OCI-M2 (cell line): ENCODE data around the gene CIZ1.
"Not testable (repeated sequence)": the region's sequence is repeated elsewhere in the genome, so short reads cannot be mapped to it uniquely, and the experiment has no call there.

Source experiments
- DNase-seq: peaks from one replicate; lab custom pipeline; 2025; ENCODE audit not compliant: unreplicated experiment; lab: John Stamatoyannopoulos, UW

CIZ1 gene

DNA sequence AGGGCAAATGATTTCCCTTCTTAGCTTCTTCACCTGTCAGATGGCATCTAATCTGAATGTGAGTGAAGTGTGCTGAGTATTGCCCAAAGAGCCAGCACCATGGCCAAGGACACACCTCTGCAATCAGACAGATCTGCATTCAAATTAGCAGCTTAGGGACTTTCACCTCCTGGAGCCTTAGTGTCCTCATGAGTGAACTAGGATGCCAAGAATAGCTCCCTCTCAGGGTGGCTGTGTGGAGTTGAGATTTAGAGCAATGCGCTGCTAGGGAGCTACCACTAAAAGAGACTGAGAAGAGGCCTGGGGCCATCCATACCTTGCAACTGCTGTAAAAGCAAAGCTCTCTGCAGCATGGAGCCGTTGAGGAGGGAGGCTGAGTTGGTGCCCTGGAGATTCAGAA lies 1.4 kb downstream of the CIZ1 start:
- no peak for DNase-seq

DNA sequence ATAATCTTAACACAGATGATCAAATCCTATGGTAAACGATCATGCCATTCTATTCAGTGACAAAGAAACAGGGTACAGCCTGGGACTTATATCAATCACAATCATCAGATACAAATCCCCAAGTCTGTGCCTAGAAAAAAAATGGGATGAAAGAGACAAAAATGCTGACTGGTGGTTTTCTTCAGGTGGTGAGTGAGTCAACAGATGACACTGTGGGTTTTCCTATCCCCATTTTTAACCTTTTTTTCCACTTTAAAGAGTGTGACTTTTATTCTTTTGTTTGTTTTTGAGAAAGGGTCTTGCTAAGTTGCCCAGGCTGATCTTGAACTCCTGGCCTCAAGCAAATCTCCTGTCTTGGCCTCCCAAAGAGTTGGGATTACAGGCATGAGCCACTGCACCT lies 3.2 kb downstream of the CIZ1 start:
- DNase-seq: no peak

DNA sequence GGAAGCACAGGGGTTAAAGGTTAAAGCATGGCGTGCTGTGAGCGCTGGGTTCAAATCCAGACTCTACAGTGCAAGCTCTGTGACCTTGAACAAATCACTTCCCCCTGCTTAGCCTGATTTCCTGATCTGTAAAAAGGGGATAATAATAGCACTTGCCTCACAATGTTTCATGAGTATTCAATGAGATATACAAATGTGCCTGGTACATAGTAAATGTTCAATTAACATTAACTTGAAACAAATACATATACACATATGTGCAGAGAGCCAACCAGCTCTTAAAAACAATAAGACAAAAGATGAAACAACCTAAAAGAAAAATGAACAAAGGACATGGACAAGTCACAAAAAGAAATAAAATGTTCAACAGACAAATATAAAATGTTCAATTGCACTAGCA lies 4.0 kb downstream of the CIZ1 start:
- no peak for DNase-seq

DNA sequence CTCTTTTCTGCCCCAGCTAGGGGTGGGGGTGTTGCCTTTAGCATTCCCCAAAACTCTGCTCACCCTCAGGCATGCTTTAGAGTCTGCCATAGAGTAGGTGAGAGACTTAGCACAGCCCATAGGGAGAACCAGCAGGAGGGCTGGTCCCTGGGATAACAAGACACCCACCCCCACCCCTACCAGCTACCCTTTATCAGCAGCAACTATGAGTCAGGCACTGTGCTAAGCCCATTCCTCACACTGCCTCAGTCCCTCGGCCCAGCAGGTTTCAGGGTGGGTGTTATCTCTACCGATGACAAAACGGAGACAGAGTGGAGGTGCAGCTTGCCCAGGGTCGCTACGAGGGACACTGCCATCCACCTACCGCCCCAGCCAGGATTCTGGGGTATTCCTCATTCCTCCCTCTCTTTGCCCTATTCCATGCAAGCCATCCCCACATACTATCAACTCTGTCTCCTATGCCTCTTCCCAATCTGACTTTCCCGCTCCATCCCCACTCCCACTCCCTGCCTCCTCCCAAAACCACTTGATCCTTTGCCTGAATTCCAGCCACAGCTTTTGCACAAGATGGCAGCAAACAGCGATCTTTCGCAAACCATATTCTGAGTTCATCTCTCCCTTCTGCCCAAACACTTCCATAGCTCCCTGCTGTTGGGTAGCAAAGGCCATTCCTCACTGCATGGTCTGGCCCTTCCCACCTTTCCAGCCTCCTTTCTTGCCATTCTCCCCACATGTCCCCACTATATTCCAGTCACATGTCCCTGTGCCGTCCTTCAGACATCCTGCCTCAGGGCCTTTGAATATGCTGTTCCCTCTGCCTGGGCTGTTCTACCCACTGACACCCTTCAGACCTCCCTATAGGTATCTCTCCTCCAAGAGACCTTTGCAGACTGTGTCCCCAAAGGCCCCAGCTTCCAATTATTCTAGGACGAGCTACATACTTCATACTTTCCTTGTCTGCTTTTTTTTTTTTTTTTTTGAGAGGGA lies 5.1 kb downstream of the CIZ1 start:
- DNase-seq: no peak

DNA sequence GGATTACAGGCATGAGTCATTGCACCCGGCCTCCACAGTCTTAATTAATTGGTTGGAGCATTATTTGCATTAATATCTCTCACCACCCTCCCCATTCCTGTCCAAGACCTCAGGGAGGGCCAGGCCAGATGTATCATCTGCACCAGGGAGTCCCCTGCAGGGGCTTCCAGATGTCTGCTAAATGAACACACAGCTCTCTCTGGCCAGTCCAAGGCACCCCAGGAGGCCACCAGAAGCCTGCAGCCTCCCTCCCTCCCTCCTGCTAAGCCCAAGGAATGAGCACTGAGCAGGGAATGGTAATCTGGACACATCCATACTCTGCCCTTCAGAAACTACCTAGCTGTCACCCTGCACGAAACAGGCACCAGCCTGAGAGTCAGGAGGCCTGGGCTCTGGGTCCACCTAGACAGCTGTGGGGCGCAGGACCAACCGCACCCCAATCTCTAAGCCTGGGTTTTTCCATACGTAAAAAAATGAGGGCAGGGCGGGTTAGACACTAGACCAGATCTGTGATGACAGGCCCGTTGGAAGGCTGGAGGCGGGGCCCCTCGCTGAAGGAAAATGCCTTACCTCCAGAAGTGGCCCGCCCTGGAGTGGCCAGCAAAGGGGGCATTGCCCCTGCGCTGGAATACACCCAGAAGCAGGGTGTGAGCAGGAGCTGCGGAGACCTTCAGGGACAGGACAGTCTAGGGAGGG lies 8.3 kb downstream of the CIZ1 start:
- DNase-seq: no peak

DNA sequence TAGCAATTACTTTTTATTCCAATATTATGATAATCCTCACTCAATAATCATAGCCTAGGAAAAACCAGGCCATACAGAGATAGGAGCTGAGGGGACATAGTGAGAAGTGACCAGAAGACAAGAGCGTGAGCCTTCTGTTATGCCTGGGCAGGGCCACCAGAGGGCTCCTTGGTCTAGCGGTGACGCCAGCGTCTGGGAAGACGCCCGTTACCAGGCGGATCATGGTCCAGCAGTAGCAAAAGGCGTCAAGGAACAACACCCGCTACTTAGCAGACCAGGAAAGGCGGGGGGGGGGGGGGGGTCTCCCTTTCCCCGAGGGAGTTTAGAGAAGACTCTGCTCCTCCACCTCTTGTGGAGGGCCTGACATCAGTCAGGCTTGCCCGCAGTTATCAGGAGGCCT lies 9.9 kb downstream of the CIZ1 start:
- not testable (repeated sequence) for DNase-seq

DNA sequence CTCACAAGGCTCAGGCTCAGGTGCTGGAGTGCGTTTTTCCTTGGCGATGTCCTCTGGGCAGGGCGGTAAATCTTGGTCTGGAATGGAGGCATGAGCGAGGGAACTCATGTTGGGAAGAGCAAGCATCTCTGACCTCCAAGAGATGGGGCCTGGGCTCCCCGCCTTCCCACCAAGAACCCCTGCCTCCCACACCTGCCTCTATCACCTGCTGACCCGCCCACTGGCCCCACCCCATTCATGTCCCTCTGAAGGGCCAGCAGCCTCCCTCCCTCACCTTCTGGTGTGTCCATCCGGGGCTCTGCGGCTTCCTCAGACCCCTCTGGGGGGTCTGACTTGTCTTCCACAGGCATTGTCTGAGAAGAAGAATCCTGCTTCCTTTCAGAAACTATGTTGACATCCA lies 10.9 kb downstream of the CIZ1 start:
- DNase-seq: no peak

DNA sequence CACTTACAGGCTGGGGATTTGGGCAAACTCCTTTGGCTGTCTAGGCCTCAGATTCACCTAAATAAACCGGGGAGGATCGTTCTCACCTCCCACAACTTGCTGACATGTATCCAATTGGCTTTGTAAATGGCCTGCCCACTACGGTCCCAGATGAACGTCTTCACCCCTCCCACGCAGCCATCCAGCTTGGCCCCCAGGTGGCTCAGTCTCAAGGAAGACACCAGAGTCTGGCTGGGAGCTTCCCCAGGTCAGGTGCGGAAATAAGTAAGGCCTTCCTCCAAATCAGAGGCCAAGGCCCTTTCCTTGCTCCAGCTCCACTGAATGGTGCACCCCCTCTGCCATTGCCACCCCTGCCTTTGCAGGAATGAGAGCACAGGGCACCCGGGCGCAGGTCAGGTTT lies 11.4 kb downstream of the CIZ1 start:
- no peak for DNase-seq

DNA sequence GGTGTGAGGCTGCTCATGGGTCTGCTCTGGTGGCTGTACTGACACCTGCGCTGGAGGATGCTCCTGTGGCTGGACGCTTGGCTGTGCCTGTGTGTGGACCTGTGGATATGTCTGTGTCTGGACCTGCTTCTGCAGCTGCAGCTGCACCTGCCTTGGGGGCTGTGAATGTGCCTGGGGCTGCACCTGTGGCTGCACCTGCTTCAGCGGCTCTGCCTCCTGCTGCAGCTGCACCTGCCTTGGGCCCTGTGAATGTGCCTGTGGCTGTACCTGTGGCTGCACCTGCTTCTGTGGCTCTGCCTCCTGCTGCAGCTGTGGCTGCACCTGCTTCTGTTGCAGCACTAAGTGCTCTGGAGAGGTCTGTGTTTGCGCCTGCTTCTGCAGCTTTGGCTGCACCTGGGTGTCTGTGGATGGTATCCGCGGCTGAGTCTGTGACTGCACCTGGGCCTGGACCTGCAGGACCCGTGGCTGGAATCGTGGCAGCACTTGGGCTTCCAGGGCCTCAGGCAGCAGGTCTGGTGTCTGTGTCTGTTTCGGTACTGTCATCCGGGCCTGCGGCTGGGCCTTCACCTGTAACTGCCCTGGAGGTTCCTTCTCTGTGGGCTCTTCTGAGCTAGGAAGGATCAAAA lies 12.5 kb downstream of the CIZ1 start:
- DNase-seq: no peak

DNA sequence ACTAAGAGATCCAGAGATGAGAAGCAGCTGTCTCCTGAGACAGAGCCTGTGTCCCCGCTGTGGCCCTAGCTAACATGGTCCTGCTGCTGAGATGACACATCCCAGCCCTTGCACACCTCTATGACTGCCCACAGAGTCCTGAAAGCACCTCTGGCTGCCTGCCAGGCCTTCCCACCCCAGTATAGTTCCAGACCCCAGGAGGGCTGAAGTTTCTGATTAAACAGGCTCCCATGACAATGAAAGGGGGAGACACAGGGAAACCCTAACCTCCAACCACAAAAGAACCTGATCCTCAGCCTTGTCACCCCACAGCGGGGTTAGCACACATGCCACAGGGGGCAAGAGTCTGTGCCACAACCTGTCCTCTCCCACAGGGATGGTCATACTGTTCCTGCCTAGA lies 15.6 kb downstream of the CIZ1 start:
- DNase-seq: no peak

DNA sequence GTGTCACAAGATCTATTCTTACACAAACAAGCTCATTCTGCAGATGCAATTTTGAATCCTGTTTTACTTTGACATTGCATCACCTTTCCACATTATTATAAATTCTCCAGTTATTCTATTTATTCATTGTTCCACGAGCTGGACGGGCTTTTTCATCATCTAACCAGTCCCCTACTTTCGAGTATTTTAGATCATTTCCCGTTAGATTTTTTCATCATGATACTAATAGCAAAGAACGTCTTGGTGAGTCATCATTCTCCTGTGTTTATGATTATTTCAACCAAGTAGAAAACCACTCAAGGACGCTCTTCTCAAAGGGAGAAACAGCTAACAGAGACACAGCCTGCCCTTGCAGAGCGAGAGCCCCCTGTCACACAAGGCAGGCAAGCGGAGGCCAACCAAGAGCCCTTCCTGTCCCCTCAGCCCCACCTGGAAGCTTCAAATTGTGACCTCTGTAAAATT lies 16.2 kb downstream of the CIZ1 start:
- no peak for DNase-seq

DNA sequence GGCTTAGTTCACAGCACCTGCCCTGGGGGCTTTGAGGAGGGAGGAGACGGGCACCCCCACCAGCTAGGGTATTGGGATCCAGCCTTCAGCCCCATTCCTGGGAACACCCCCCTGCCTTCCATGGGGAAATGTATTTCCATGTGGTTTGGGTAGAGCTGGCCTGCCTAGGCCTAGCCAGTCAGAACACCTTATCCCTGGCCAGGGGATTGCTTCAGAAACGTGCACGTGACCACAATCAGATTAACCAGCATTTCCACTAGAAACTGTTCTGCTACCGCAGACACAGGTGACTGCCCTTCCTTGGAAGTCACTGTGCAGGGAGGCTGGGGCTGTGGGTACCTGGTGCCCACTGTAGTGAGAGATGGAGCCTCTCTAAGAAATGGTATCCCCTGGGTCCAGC lies 17.3 kb downstream of the CIZ1 start:
- DNase-seq: no peak

DNA sequence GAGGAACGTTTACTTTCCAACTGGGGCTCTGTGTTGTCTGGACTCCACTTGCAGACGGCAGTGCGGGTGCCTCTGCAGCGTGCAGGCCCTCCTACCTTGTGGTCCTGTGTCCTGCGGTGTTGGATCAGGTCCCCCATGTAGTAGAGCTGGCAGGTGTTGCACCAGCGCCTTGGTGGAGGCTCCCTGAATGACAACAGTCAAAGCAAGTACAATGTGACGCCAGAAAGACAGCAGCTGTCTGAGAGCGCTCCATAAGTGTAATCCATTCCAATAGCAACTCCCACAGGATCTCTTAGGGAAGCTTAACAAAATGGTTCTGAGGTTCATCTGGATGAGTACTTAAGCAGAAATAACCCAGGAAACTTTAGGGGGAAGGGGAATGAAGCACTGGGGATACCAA lies 21.4 kb downstream of the CIZ1 start:
- DNase-seq: no peak

DNA sequence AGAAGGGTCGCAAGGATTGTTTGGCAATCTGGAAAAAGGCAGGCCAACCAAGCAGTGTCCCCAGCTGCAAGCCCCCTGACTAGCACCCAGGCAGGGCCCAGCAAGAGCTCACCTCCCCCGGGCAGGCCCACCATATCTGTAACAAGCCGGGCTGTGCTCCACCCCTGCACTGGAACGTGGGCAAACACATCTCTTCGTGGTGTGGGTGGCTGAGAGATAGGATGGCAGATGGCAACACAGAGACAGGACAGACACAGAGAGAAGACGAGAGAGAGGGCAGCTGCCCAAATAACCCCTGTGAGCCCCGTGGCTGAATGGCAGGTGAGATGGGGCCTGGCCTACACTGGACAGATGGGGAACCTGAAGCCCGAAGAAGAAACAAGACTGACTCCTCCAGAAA lies 21.9 kb downstream of the CIZ1 start:
- DNase-seq: no peak

DNA sequence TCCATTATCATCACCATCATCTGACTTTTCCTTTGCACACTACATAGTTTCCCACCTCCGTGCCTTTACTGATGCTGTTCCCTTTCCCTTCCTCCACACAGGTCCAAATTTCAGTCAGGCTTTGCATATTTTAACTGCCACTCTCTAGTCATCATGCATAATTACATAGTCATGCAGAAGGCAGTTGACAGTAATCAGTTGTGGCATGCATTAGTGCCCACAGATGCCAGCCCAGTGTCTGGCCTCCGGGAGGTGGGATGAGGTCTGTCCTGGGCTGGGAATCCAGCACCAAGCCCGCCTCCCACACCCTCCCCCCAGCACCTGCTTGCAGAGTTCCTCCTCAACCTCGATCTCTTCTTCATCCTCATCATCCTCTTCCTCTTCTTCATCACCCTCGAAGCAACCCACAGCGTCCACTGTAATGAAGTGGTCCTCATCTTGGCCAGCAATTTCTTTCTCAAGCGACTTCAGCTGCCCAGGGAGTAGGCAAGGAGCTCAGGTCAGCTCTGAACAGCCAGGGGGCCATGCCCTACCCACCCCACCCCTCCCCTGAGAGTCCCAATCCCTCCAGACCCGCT lies 22.6 kb downstream of the CIZ1 start:
- no peak for DNase-seq

DNA sequence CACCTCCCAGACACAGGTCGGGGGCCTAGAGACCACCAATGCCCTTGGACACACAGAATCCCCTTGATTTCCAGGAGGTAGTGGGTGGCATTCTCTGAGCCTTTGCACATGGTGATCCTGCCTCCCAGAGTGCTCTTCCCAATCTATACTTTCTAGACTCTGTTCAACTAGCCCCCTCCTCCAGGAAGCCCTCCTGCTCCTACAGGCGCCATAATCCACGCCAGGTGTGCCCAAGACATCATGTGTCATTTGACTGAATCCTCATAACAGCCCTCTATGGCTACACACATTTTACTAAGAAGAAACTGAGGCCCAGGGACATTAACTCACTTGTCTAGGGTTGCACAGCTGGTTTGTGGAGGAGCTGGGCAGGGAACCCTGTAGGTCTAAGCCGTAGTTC lies 24.2 kb downstream of the CIZ1 start:
- no peak for DNase-seq

DNA sequence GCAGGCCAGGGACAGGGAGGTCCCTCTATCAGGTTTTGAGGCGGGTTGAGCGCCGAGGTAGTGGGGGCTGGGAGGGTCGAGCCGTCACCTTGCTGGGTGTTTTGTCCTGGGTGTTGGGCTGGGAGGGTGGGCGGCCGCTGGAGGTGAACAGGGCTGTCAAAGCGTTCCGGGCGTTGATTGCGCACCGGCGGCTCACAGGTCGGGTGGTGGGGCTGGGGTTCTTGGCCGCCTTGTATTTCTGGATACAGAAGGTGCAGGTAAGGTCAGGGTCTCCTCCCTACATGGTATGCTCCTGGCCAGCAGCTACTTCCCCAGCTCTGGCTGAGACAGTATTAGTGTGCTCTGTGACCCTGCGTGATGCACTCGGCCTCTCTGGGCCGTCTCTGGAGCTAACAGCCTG lies 25.2 kb downstream of the CIZ1 start:
- DNase-seq: no peak

DNA sequence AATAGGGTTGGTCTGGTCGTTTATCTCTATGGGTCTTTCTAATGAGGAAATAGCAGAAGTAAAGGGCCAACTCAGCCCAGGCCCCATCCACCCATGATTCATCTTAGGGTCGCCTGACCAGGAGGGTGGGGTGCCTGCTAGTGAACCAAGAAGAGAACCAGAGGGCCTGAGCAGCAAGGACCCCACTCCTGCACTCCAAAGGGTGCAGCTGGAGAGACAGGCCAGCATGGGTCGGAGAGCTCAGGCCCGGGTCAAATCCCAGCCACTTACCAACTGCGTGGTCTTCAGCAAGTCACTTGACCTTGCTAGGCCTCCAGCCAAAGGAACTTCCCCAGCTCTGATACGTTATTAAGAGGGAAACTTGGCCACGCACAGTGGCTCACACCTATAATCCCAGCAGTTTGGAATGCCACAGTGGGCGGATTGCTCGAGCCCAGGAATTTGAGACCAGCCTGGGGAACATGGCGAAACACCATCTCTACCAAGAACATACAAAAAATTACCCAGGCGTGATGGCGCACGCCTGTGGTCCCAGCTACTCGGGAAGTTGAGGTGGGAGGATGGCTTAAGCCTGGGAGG lies 27.0 kb downstream of the CIZ1 start:
- no peak for DNase-seq

DNA sequence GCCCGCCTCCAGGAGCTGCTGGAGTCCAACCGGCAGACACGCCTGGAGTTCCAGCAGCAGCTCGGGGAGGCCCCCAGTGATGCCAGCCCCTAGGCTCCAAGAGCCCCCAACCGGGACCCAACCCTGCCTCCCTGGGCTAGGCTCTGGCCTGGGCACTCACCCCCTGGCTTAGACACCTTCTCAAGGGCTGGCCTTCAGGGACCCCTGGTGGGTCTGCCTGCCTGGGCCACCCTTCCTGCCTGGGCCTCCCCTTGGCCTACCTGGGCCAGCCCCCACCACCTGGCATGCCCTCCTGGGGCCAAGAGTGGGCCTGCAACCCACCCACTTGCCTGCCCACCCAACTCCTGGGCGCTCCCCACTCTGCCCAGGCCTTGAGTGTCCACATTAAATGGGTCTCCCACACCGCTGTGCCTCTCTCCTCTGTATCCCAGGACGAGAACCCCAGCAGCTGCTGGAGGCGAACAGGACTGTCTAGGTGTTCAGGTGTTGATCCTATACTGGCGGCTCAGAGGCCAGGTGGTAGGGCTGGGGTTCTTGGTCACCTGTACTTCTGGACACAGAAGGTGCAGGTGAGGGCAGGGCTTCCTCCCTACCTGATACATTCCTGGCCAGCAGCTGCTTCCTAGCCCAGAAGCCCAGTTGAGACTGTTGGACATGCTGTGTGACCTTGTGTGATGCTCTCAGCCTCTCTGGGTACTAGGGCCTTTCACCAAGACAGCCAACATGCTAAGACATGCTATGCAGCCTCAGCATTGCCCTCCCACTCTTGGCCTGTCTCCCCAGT lies 27.7 kb downstream of the CIZ1 start:
- DNase-seq: no peak

DNA sequence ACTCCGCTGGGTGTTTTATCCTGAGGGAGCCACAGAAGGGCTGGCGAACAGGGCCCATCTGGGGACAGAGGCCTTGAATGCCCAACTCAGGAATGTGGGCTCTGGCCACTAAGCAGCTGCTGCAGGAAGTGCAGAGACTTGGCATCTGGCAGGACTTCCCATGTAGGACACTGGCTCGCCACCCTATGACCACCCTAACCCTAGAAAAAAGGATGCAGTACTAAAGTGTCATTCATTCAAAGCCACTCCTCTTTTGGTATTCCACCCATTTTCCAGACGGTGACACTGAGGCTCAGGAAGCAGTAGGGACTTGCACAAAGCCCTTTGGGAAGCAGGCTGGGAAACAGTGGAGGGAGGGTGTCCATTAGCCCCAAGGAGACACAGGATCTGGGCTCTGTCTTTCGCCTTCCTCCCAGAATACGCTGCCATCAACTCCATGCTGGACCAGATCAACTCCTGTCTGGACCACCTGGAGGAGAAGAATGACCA lies 28.3 kb downstream of the CIZ1 start:
- no peak for DNase-seq
